NCI-H2171 treated with DMSO at 0.1 percent for 48 hours (cell line): ENCODE results near the gene CTNNAL1.

Source experiments
- DNase-seq: peaks from one replicate; lab custom pipeline; 2025; lab: John Stamatoyannopoulos, UW

CTNNAL1 gene

GRCh38 chr9:109026306-109026705, 13.0 kb upstream of the CTNNAL1 start:
- DNase-seq, result no peak

GRCh38 chr9:109022873-109023272, 9.6 kb upstream of the CTNNAL1 start:
- no peak for DNase-seq

- DNase-seq, result no peak
Observed at GRCh38 chr9:109020581-109021511, 7.5 kb upstream of the CTNNAL1 start.

GRCh38 chr9:109020113-109020512, 6.8 kb upstream of the CTNNAL1 start:
- no peak for DNase-seq

GRCh38 chr9:109019420-109019819, 6.1 kb upstream of the CTNNAL1 start:
- DNase-seq, result no peak

- no peak for DNase-seq
Observed at GRCh38 chr9:109017493-109017892, 4.2 kb upstream of the CTNNAL1 start.

- no peak for DNase-seq
Observed at GRCh38 chr9:109017061-109017460, 3.8 kb upstream of the CTNNAL1 start.

- no peak for DNase-seq
Observed at GRCh38 chr9:109016132-109016531, 2.8 kb upstream of the CTNNAL1 start.

- DNase-seq, result no peak
Observed at GRCh38 chr9:109014608-109015280, 1.4 kb upstream of the CTNNAL1 start.

- DNase-seq, result peak; percentile 89
Observed at GRCh38 chr9:109013679-109014607, 644 bp upstream of the CTNNAL1 start.

- peak; percentile 43 for DNase-seq
Observed at GRCh38 chr9:109012009-109012875, 1.1 kb downstream of the CTNNAL1 start.

- no peak for DNase-seq
Observed at GRCh38 chr9:109011231-109011671, 2.0 kb downstream of the CTNNAL1 start.

GRCh38 chr9:109010746-109011145, 2.6 kb downstream of the CTNNAL1 start:
- DNase-seq, result no peak

GRCh38 chr9:109005678-109006077, 7.6 kb downstream of the CTNNAL1 start:
- DNase-seq, result no peak

- DNase-seq, result no peak
Observed at GRCh38 chr9:109003116-109003515, 10.2 kb downstream of the CTNNAL1 start.

- DNase-seq, result no peak
Observed at GRCh38 chr9:109002141-109002540, 11.2 kb downstream of the CTNNAL1 start.

GRCh38 chr9:109001275-109001676, 12.0 kb downstream of the CTNNAL1 start:
- DNase-seq, result no peak

- DNase-seq, result no peak
Observed at GRCh38 chr9:108997112-108997511, 16.2 kb downstream of the CTNNAL1 start.

- no peak for DNase-seq
Observed at GRCh38 chr9:108996643-108997042, 16.7 kb downstream of the CTNNAL1 start.

GRCh38 chr9:108994695-108995094, 18.6 kb downstream of the CTNNAL1 start:
- no peak for DNase-seq

- no peak for DNase-seq
Observed at GRCh38 chr9:108991479-108991878, 21.8 kb downstream of the CTNNAL1 start.
